EH (cell line): Measurements from ENCODE around the gene ZNF750.

Experiments used
- DNase-seq: peaks from one replicate; pipeline ENCODE4 v3.0.0-alpha.2; 2015; ENCODE audit warnings: low read depth

Gene ZNF750

GRCh38 chr17:82835122-82835521 lies 4.7 kb downstream of the ZNF750 start:
- DNase-seq = no peak

GRCh38 chr17:82832881-82833475 lies 6.8 kb downstream of the ZNF750 start:
- no peak for DNase-seq

GRCh38 chr17:82832411-82832810 lies 7.4 kb downstream of the ZNF750 start:
- DNase-seq = no peak

DNA sequence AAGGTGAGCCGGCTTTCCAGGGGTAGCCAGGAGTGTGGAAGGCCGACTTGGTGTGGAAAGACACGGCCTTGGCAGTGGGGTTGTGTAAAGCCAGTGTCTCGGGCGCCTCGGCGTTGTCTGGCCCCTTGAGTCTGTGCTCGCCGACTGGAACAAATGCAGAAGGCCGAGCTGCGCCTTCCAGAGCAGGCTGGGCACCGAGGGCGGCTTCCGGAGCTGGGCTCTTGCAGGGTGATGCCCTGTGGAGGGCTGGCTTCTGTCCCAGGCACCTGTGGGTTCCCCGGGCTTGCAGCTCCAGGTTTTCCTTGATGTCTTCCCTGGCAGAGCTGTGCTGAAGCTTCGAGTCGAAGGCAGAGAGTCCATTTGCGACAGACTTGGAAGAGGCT lies 8.0 kb downstream of the ZNF750 start:
- no peak for DNase-seq

DNA sequence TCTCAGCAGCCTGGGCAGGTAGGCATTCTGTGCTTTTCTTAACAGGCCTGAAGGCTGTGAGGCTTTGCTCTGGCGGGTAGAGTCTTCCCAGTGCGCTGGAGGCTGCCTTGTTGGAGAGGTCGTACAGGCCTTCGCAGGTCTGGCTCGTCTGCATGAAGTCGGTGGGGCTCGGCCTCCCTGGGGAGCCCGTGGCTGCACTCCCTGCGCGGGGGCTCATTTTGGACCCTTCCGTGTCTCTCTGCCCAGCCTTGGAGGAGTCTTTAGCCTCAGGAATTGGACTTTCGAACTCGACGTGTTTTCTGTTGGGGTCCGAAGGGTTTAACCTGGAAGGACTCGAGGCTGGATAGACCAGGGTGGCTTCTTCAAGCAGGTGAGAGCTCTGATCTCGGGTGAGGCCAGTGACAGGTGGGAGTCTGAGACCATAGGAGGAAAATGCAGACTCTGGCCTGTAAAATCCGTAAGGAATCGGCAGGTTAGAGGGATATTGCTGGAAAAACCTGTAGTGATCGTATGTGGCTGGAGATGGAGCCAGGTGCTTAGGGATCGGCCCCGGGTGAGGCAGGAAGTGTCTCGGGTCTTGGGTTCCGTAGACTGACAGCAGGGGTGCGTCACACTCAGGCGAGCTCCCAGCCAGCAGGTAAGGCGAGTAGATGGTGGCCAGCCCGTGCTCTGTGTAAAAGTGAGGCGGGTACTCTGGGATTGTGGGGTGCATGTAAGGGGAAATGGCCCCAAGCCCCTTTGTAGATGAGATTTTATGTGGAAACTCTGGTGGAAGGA lies 8.6 kb downstream of the ZNF750 start:
- DNase-seq = no peak

GRCh38 chr17:82830249-82830661 lies 9.6 kb downstream of the ZNF750 start:
- no peak for DNase-seq

DNA sequence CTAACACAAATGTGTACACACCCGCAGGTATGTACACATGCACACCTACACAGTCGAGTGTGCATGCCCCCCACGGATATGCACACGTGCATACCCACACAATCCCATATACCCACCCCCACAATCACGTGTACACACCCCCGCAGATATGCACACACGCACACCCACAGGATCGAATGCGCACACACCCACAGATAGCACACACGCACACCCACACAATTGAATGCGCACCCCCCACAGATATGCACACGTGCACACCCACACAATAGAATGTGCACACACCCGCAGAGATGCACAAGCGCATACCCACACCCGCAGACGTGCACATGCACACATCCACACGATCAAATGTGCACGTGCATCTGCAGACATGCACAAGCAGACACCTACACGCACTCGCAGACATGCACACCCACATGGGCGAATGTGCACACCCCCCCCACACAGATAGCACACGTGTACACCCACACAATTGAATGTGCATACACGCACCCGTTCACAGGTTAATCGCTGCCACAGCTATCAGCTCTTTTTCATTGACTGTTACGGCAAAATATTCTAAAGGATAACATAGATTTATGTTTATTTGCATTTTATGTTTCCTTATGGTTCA lies 10.8 kb downstream of the ZNF750 start:
- no peak for DNase-seq

DNA sequence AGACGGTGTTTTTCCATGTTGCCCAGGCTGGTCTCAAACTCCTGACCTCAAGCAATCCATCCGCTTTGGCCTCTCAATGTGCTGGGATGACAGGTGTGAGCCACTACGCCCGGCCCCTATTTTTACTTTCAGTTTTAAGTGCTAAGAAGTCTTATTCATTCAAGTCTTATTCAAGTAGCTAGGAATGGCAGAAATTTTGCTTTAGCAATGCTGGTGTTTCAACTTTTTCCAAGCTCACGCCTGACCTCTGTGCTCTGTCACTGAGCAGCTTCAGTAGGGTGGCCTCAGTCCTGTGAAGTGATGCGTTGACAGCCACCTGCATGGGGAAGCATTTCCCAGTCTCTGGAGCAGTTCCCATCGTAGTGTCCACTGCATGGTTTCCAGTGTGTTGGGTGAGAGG lies 12.9 kb downstream of the ZNF750 start:
- no peak for DNase-seq

DNA sequence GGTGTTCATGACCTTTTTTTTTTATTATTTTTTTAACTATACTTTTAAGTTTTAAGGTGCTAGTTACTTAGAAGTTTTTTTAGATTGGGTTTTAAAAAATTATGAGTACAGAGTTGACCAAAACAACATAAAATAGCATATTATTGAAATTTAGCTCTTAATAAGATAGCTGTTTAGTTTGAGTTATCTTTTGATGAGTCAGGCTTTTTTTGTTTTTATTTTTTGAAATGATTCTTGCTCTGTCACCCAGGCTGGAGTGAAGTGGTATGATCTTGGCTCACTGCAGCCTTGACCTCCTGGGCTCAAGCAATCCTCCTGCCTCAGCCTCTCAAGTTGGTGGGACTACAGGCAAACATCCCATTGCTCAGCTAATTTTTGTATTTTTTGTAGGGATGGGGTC lies 13.6 kb downstream of the ZNF750 start:
- DNase-seq = no peak

DNA sequence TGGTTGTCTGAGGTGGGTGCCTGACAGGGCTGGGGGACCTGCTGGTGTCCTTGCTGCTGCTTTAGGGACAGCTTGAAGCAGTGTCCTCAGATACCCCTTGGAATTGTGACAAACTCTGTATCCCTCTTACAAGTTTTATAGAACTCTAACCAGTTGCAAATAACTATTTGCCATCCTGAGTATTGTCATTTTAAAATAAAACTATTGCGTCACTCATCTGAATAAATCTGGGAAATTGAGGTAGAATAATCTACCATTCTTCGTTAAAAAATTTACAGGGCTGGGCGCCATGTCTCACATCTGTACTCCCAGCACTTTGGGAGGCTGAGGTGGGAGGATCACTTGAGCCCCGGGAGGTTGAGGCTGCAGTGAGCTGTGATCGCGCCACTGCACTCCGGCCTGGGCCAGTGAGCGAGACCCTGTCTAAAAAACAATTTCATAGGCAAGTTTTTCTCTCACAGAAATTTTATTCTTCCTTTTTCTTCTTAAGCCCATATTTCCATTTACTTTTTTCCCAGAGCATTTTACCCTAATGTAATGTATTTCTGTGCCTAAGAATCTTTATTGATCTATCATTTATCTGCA lies 14.2 kb downstream of the ZNF750 start:
- no peak for DNase-seq

GRCh38 chr17:82823004-82823403 lies 16.8 kb downstream of the ZNF750 start:
- no peak for DNase-seq

DNA sequence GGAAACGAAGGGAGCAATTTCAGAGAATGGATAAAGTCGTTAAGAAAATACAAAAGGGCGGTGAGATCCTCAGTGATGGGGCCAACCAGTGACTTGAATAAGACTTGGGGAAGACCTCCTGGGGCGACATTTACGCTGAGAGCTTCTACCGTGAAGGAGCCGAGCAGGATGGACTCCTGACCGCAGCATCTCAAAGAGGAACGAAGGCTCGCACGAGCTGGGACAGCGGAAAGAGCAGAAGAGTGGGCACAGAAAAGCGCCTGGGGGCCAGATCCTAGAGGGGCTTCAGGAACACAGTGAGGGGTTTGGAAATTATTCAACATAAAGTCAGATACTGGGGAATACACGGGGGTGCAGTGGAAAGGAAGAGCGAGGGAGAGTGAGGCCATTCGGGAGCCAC lies 17.5 kb downstream of the ZNF750 start:
- DNase-seq = no peak

GRCh38 chr17:82821554-82821953 lies 18.3 kb downstream of the ZNF750 start:
- no peak for DNase-seq

GRCh38 chr17:82820278-82821251 lies 19.3 kb downstream of the ZNF750 start:
- no peak for DNase-seq

DNA sequence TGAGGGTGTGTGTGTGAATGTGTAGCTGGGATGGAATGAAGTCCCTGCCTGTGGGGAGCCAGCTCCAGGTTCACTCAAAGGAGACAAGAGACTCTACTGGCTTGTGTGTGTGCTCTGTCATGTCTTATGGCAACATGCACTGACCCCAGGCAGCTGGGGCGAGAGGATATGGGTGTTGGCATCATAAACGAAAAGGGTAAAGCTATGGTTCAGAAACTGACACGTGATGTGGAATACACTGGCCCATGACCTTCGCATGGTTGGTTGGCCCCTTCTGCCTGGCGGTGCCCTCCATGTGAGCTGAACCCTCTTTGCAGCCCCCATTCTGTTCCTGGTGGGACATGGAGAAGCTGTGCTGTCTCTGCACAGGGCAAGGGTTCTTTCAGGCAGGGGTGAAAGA lies 21.9 kb downstream of the ZNF750 start:
- DNase-seq = no peak

GRCh38 chr17:82816358-82816757 lies 23.5 kb downstream of the ZNF750 start:
- DNase-seq = no peak

DNA sequence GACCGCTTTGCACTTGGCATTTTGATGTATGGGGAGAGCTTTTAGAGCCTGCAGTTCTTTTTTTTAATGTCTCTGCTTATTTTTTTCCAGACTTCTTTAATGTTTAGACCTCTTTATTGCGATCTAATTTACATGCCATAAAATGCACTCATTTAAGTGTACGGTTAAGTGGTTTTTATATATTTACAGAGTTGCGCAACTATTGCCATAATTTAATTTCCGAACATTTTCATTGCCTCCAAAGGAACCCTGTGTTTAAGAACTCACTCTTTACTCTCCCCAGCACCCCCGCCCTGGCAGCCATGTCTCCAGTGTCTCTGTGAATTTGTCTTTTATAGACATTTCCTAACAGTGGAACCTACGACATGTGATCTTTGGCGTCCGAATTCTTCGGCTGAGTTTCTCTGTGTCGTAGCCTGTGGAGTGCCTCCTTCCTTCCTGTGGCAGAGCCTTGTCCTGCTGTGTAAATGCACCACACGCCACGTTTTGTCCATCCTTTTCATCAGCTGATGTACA lies 24.0 kb downstream of the ZNF750 start:
- DNase-seq = no peak

- no peak for DNase-seq
Measured at GRCh38 chr17:82815354-82815753, 24.5 kb downstream of the ZNF750 start.

DNA sequence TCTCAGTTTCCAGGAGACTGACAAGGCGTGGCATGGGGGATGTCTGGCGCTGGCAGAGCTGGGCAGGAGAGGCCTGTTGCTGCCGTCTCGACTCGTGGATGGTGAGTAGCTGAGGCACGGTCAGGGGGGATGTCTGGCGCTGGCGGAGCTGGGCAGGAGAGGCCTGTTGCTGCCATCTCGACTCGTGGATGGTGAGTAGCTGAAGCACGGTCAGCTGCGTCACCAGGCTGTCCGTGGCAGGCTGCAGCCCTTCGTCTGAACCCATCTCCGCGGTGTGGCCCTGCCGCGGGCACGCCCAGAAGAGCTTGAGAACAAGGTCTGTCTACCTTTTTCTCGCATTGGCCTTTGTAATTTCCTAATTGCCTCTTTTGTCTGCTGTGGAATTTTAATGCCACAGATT lies 25.0 kb downstream of the ZNF750 start:
- DNase-seq = no peak

DNA sequence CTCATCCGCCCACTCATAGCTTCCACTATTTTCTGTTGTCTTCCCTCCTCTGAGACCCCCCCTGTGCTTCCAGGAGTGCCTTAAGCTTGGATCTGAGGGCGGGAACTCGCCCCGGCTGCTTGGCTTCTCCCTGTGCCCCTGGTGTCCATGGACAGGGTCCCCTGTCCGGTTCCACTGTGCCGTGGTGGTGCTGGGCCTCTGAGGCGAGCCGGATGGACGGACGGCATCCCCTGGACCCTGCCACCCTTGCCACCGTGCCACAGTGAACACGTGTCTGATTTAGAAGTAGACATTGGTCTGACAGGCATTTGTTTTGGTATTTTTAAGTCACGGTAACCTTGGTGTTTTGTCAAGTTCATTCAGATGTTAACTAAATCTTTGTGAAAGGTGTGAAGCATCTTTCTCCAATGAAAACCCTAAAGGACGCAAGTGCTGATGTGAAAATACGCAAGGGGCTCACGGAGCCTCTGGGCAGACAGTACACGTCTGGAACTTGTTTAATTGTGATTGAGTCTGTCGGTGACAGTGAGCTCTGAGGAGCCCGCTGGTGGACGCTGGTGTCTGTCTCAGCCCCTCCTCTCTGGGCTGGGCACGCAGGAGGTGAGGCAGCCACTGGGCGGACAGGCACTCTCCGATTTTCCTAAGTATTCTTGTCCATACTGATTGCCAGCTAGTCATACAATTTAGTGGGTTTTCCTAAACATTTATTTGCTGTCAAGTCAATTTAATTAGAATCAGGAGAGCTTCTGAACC lies 26.3 kb downstream of the ZNF750 start:
- no peak for DNase-seq

DNA sequence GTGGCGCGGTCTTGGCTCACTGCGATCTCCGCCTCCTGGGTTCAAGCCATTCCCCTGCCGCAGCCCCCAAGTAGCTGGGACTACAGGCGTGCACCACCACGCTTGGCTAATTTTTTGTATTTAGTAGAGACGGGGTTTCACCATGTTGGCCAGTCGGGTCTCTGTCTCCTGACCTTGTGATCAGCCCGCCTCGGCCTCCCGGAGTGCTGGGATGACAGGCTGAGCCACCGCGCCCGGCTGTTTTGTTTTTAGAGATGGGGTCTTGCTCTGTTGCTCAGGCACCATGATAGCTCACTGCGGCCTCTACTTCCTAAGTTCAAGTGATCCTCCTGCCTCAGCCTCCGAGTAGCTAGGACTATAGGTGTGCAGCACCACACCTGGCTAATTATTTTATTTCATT lies 27.2 kb downstream of the ZNF750 start:
- DNase-seq = no peak
